ENCODE measurements around the gene KDM4B. TPM values are rescaled to one million over a fixed set of nuclear protein-coding genes. Genes with fewer than 3 reads are reported as not detected.

The KDM4B gene
- total RNA-seq, 1 experiment from 2014 or later, result 35.9 TPM

DNA sequence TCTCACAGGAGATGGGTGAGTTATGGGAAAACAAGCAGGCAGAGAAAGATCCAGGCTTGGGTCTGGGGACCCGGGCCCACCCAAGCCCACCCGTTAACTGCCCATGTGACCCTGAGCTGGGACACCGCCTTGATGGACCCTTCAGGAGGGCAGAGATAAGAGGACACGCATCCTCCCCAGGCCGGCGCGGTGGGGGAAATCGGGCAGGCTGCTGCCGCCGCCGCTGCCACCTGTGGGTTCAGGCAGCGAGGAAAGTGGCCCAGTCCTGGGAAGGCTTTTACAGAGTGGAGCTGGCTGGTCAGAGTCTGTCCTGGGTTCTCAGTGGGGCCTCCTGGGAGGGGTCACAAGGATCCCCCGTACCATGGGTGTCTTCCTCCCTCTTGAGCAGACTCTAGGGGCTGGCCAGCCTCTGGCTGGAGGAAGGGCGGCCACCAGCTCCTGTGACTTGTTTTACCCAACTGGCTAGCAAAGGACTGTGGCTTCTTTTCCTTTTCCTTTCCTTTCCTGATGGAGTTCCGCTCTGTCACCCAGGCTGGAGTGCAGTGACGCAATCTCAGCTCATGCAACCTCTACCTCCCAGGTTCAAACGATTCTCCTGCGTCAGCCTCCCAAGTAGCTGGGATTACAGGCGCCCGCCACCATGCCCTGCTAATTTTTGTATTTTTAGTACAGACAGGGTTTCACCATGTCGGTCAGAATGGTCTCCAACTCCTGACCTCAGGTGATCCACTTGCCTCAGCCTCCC is 155.4 kb downstream of the KDM4B start:
- CTCF ChIA-PET, result no interaction called here
- Histone ChIP-seq H3K27ac (ENCODE audit: low read depth, low read length) (no peak overlapping the region), H3K36me3 (ENCODE audit: control insufficient read depth in 1 of 2, insufficient read depth in 2 of 2, low read length in 2 of 2) (no peaks in the 10 kb centered on the region), H3K4me3 (replicated peaks in 1 of 2; ENCODE audit: low read depth in 1 of 2, low read length in 2 of 2) (no peak overlapping the region), H3K9ac (ENCODE audit: low read length) (no peak overlapping the region), H3K4me2 (ENCODE audit: low read length) (no peak overlapping the region), H4K20me1 (ENCODE audit: insufficient read depth) (no peaks in the 10 kb centered on the region), H2AFZ (ENCODE audit: low read depth, low read length, poor library complexity, severe bottlenecking) (no peak overlapping the region), H3K27me3 (ENCODE audit: insufficient read depth, low read length) (no peaks in the 10 kb centered on the region), H3K9me2 (ENCODE audit: insufficient read depth) (no peaks in the 10 kb centered on the region), H3K79me2 (ENCODE audit: insufficient read depth, low read length) (no peaks in the 10 kb centered on the region), H3K9me3 (ENCODE audit: control insufficient read depth in 1 of 2, insufficient read depth in 1 of 2, low read depth in 1 of 2, low read length in 2 of 2) (no peaks in the 10 kb centered on the region), H3K4me1 (ENCODE audit: control insufficient read depth in 1 of 2, insufficient read depth in 2 of 2, low read length in 2 of 2) (no peaks in the 10 kb centered on the region)
- POLR2A ChIA-PET, result no interaction called here
- no peak for ATAC-seq
- RAD21 ChIA-PET (ENCODE audit: low non-redundant PET in 1 of 2, low total read pairs in 2 of 2, uncharacterized antibody in 2 of 2, unreplicated experiment in 2 of 2), result interaction anchor here in 1 of 2 experiments (0.7 kb wide), 1 partner anchor 55 kb away, joined by 4 read pairs; no protein-coding TSS in a partner anchor
- intact Hi-C loops (cut with micrococcal nuclease), result no loop called here
- no TSS peak for BruUV-seq (replicated peaks)
- TF ChIP-seq, protein P1, sequence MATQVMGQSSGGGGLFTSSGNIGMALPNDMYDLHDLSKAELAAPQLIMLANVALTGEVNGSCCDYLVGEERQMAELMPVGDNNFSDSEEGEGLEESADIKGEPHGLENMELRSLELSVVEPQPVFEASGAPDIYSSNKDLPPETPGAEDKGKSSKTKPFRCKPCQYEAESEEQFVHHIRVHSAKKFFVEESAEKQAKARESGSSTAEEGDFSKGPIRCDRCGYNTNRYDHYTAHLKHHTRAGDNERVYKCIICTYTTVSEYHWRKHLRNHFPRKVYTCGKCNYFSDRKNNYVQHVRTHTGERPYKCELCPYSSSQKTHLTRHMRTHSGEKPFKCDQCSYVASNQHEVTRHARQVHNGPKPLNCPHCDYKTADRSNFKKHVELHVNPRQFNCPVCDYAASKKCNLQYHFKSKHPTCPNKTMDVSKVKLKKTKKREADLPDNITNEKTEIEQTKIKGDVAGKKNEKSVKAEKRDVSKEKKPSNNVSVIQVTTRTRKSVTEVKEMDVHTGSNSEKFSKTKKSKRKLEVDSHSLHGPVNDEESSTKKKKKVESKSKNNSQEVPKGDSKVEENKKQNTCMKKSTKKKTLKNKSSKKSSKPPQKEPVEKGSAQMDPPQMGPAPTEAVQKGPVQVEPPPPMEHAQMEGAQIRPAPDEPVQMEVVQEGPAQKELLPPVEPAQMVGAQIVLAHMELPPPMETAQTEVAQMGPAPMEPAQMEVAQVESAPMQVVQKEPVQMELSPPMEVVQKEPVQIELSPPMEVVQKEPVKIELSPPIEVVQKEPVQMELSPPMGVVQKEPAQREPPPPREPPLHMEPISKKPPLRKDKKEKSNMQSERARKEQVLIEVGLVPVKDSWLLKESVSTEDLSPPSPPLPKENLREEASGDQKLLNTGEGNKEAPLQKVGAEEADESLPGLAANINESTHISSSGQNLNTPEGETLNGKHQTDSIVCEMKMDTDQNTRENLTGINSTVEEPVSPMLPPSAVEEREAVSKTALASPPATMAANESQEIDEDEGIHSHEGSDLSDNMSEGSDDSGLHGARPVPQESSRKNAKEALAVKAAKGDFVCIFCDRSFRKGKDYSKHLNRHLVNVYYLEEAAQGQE (IDR thresholded peaks at IDR 0.05; ENCODE audit: low read depth), result no peak
- no peak for TF ChIP-seq ZNF274 (IDR thresholded peaks at IDR 0.05; ENCODE audit: low read depth, low read length)
- TF ChIP-seq, protein P2, sequence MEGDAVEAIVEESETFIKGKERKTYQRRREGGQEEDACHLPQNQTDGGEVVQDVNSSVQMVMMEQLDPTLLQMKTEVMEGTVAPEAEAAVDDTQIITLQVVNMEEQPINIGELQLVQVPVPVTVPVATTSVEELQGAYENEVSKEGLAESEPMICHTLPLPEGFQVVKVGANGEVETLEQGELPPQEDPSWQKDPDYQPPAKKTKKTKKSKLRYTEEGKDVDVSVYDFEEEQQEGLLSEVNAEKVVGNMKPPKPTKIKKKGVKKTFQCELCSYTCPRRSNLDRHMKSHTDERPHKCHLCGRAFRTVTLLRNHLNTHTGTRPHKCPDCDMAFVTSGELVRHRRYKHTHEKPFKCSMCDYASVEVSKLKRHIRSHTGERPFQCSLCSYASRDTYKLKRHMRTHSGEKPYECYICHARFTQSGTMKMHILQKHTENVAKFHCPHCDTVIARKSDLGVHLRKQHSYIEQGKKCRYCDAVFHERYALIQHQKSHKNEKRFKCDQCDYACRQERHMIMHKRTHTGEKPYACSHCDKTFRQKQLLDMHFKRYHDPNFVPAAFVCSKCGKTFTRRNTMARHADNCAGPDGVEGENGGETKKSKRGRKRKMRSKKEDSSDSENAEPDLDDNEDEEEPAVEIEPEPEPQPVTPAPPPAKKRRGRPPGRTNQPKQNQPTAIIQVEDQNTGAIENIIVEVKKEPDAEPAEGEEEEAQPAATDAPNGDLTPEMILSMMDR (IDR thresholded peaks at IDR 0.05 in 2 of 3, conservative IDR thresholded peaks at IDR 0.05 in 1 of 3; ENCODE audit: borderline replicate concordance in 1 of 3, insufficient read depth in 1 of 3, low read depth in 2 of 3, low read length in 2 of 3), result no peak
- TF ChIP-seq, protein P3, sequence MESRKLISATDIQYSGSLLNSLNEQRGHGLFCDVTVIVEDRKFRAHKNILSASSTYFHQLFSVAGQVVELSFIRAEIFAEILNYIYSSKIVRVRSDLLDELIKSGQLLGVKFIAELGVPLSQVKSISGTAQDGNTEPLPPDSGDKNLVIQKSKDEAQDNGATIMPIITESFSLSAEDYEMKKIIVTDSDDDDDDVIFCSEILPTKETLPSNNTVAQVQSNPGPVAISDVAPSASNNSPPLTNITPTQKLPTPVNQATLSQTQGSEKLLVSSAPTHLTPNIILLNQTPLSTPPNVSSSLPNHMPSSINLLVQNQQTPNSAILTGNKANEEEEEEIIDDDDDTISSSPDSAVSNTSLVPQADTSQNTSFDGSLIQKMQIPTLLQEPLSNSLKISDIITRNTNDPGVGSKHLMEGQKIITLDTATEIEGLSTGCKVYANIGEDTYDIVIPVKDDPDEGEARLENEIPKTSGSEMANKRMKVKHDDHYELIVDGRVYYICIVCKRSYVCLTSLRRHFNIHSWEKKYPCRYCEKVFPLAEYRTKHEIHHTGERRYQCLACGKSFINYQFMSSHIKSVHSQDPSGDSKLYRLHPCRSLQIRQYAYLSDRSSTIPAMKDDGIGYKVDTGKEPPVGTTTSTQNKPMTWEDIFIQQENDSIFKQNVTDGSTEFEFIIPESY (IDR thresholded peaks at IDR 0.05; ENCODE audit: extremely low read depth, insufficient replicate concordance, low read length), result no peak
- TF ChIP-seq SP1 (IDR thresholded peaks at IDR 0.05; ENCODE audit: low read depth), result no peak
- TF ChIP-seq CEBPB (IDR thresholded peaks at IDR 0.05; ENCODE audit: low read depth), result no peak
- TF ChIP-seq ZFX (IDR thresholded peaks at IDR 0.05), result no peak
- DNase-seq (ENCODE audit: low read depth, low spot score), result no peak

Data from HCT116 (cell line).